GM23248 (cell line): ENCODE measurements around the gene LTK. TPM values are rescaled to one million over a fixed set of nuclear protein-coding genes. Genes with fewer than 3 reads are reported as not detected.

Experiments
- DNase-seq: peaks from one replicate; pipeline ENCODE4 v3.0.0-alpha.2; 2015
- H2AFZ ChIP-seq: fragments of 200-600 bp; sonication (generic); 2 replicates; pipeline ENCODE4 v1.6.1; 2016; ENCODE audit warnings: antibody characterized with exemption
- H3F3A ChIP-seq: fragments of 200-600 bp; sonication (generic); 2 replicates; pipeline ENCODE4 v1.6.1; 2016; ENCODE audit warnings: mild to moderate bottlenecking, antibody characterized with exemption, mixed run types; ENCODE audit not compliant: insufficient read depth
- H3K27ac ChIP-seq: fragments of 200-600 bp; sonication (generic); 2 replicates; pipeline ENCODE4 v1.5.1; 2016; ENCODE audit warnings: mild to moderate bottlenecking
- H3K27me3 ChIP-seq: fragments of 200-600 bp; sonication (generic); replicated peaks from 2 replicates; pipeline ENCODE4 v1.6.1; 2016; ENCODE audit warnings: mild to moderate bottlenecking; ENCODE audit not compliant: insufficient read depth
- H3K36me3 ChIP-seq: fragments of 200-600 bp; sonication (generic); 2 replicates; pipeline ENCODE4 v1.6.1; 2016; ENCODE audit warnings: low read depth, mild to moderate bottlenecking
- H3K4me1 ChIP-seq: fragments of 200-600 bp; sonication (generic); 2 replicates; pipeline ENCODE4 v1.6.1; 2016; ENCODE audit warnings: mild to moderate bottlenecking; ENCODE audit not compliant: insufficient read depth
- H3K4me2 ChIP-seq: fragments of 200-600 bp; sonication (generic); one replicate; pipeline ENCODE4 v1.6.1; 2016; ENCODE audit warnings: mild to moderate bottlenecking; ENCODE audit not compliant: unreplicated experiment
- H3K4me3 ChIP-seq: fragments of 200-600 bp; sonication (generic); 2 replicates; pipeline ENCODE4 v1.5.1; 2016; ENCODE audit warnings: mild to moderate bottlenecking
- H3K79me2 ChIP-seq: fragments of 200-600 bp; sonication (generic); 2 replicates; pipeline ENCODE4 v1.6.1; 2016; ENCODE audit warnings: mild to moderate bottlenecking; ENCODE audit not compliant: insufficient read depth
- H3K9ac ChIP-seq: fragments of 200-600 bp; sonication (generic); 2 replicates; pipeline ENCODE4 v1.6.1; 2016; ENCODE audit warnings: mild to moderate bottlenecking
- H3K9me2 ChIP-seq: fragments of 200-600 bp; sonication (generic); 2 replicates; pipeline ENCODE4 v1.6.1; 2016; ENCODE audit warnings: mixed run types, mild to moderate bottlenecking, moderate library complexity; ENCODE audit not compliant: insufficient read depth
- H3K9me3 ChIP-seq: fragments of 200-600 bp; sonication (generic); one replicate; pipeline ENCODE4 v1.6.1; 2017; ENCODE audit warnings: low read depth
- H4K20me1 ChIP-seq: fragments of 200-600 bp; sonication (generic); 2 replicates; pipeline ENCODE4 v1.6.0; 2016; ENCODE audit not compliant: insufficient read depth
- EZH2 ChIP-seq: fragments of 200-600 bp; sonication (generic); IDR thresholded peaks from 2 replicates; pipeline ENCODE4 v1.6.1; 2018; ENCODE audit warnings: antibody characterized with exemption, mild to moderate bottlenecking; ENCODE audit not compliant: insufficient read depth, poor library complexity, severe bottlenecking
- EZH2phosphoT487 ChIP-seq: fragments of 200-600 bp; sonication (generic); IDR thresholded peaks from 2 replicates; pipeline ENCODE4 v1.6.1; 2018; ENCODE audit warnings: antibody characterized with exemption, moderate library complexity, mild to moderate bottlenecking, low read depth; ENCODE audit not compliant: insufficient read depth
- WGBS, 2 experiments: methylation state at CpG; one replicate each; pipeline ENCODE4 v1.1.6; 2015 to 2017; ENCODE audit warnings: low lambda C conversion rate in 2 of 2, low coverage in 1 of 2; ENCODE audit errors: missing lambda C conversion rate in 2 of 2; 5-methylcytosine and 5-hydroxymethylcytosine counted together
- in situ Hi-C: fragments of 300-500 bp; cut with MboI; formaldehyde crosslinking; loops from 2 replicates; pipeline ENCODE4 v1.15.0; 2020
- polyA plus RNA-seq: library from polyadenylated mRNA; unstranded; fragments of >200 nt; fragmentation: Nextera tagmentation; extraction: Ambion mirVana; gene quantifications from 2 replicates; pipeline ENCODE4 v1.2.1, GENCODE V29; 2016
- total RNA-seq: library from RNA; depleted of rRNA; stranded (reverse); fragments of >200 nt; shearing (Covaris generic); gene quantifications from 2 replicates; pipeline ENCODE4 v1.2.3, GENCODE V29; 2014

LTK gene
- total and polyA plus RNA-seq, 2 experiments from 2014 or later = not detected

GRCh38 chr15:41561104-41561776 is 47.6 kb upstream of the LTK start:
- 94 to 95% methylated on average over 14 to 16 of the region's 16 CpGs for WGBS, 2 experiments

GRCh38 chr15:41560572-41560874 is 46.9 kb upstream of the LTK start:
- no peaks in the 10 kb centered on the region for H4K20me1 ChIP-seq
- TF ChIP-seq EZH2phosphoT487 = no peak
- peaks cover 13% of the 10 kb centered on the region for H3F3A ChIP-seq
- H3K9ac ChIP-seq = no peak overlapping the region
- H3K4me2 ChIP-seq = no peak overlapping the region
- H2AFZ ChIP-seq = no peak overlapping the region
- no peaks in the 10 kb centered on the region for H3K9me3 ChIP-seq
- no peak for DNase-seq
- H3K79me2 ChIP-seq = no peaks in the 10 kb centered on the region
- no peak overlapping the region for H3K27ac ChIP-seq
- 77 to 86% methylated on average over 2 of the region's 2 CpGs for WGBS, 2 experiments
- H3K4me1 ChIP-seq = peaks cover 12% of the 10 kb centered on the region; the same call in 1 of the 2 replicates
- in situ Hi-C loops = no loop called here
- H3K27me3 ChIP-seq = no peaks in the 10 kb centered on the region
- H3K36me3 ChIP-seq = no peaks in the 10 kb centered on the region
- no peak overlapping the region for H3K4me3 ChIP-seq
- H3K9me2 ChIP-seq = no peaks in the 10 kb centered on the region

More at GRCh38 chr15:41561104-41561776, 47.6 kb upstream of the LTK start:
- no peak overlapping the region for H3K9ac ChIP-seq
- peaks cover 13% of the 10 kb centered on the region for H3F3A ChIP-seq
- no peaks in the 10 kb centered on the region for H3K27me3 ChIP-seq
- H4K20me1 ChIP-seq = no peaks in the 10 kb centered on the region
- H3K9me3 ChIP-seq = no peaks in the 10 kb centered on the region
- no peak overlapping the region for H3K4me3 ChIP-seq
- H3K27ac ChIP-seq = no peak overlapping the region
- no peak for DNase-seq
- TF ChIP-seq EZH2 (no peak), EZH2phosphoT487 (no peak)
- H3K36me3 ChIP-seq = no peaks in the 10 kb centered on the region
- H3K79me2 ChIP-seq = no peaks in the 10 kb centered on the region
- in situ Hi-C loops = no loop called here
- no peak overlapping the region for H2AFZ ChIP-seq
- no peak overlapping the region for H3K4me2 ChIP-seq
- no peaks in the 10 kb centered on the region for H3K9me2 ChIP-seq
- peaks cover 12% of the 10 kb centered on the region; the same call in 1 of the 2 replicates for H3K4me1 ChIP-seq

DNA sequence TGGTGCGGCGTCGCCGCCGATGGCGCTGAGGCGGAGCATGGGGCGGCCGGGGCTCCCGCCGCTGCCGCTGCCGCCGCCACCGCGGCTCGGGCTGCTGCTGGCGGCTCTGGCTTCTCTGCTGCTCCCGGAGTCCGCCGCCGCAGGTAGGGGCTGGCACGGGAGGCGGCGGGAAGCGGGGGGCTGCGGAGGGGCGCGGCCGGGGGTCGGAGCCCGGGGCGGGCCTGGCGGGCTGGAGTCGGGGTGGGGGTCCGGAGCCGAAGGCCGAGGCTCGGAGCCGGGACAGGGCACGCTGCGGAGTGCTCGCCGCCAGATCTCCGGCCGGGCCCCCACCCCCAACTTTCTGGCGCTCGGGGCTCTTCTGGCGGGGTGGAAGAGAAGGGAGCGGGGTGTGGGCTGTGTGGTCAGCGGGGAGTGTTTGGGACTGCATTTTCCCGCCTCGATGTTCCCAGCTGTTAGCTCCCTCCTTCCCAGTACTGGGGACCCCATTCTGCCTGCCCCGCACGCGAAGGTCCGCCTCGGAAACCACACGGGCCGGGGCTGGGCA is 45.7 kb upstream of the LTK start:
- peak overlapping the region; percentile 77 for H2AFZ ChIP-seq
- H3K27ac ChIP-seq = no peak overlapping the region
- no peaks in the 10 kb centered on the region for H3K9me2 ChIP-seq
- WGBS, 2 experiments = 1 to 2% methylated on average over 35 to 40 of the region's 60 CpGs
- H3K9me3 ChIP-seq = no peaks in the 10 kb centered on the region
- no peaks in the 10 kb centered on the region for H4K20me1 ChIP-seq
- H3K9ac ChIP-seq = peak overlapping the region; percentile 69
- H3K79me2 ChIP-seq = no peaks in the 10 kb centered on the region
- peaks cover 12% of the 10 kb centered on the region; the same call in 1 of the 2 replicates for H3K4me1 ChIP-seq
- in situ Hi-C loops = no loop called here
- H3K4me3 ChIP-seq = peak overlapping the region; percentile 77
- H3F3A ChIP-seq = peaks cover 13% of the 10 kb centered on the region
- H3K4me2 ChIP-seq = peak overlapping the region; percentile 80
- peak; percentile 25 for DNase-seq
- TF ChIP-seq EZH2 (no peak), EZH2phosphoT487 (no peak)
- H3K27me3 ChIP-seq = no peaks in the 10 kb centered on the region
- H3K36me3 ChIP-seq = no peaks in the 10 kb centered on the region

- Histone ChIP-seq H2AFZ (peak within 1 kb of the TSS; percentile 77), H3K79me2 (no peaks in the 10 kb centered on the region), H3F3A (peaks cover 13% of the 10 kb centered on the region), H3K36me3 (no peaks in the 10 kb centered on the region), H3K4me2 (peak within 1 kb of the TSS; percentile 85), H3K9ac (peak within 1 kb of the TSS; percentile 69), H3K27ac (peak within 1 kb of the TSS; percentile 3; the same call in 1 of the 2 replicates), H3K4me1 (peaks cover 15% of the 10 kb centered on the region; the same call in 1 of the 2 replicates), H4K20me1 (no peaks in the 10 kb centered on the region), H3K4me3 (peak within 1 kb of the TSS; percentile 77), H3K27me3 (no peaks in the 10 kb centered on the region), H3K9me3 (no peaks in the 10 kb centered on the region), H3K9me2 (no peaks in the 10 kb centered on the region)
- in situ Hi-C loops = no loop called here
- TF ChIP-seq EZH2phosphoT487 = no peak
- TF ChIP-seq EZH2 = no peak
- DNase-seq = peak; percentile 85
- 1 to 4% methylated on average over 13 to 55 of the region's 81 CpGs for WGBS, 2 experiments
Observed at GRCh38 chr15:41558400-41559238, 45.0 kb upstream of the LTK start, which contains the start of gene TYRO3. TSS of gene TYRO3 (plus strand) at chr15:41559212. CDS start at chr15:41559258, 46 bp downstream.
